GM10266 (cell line): ENCODE data around the gene UCN2.
"Not testable (repeated sequence)": the region's sequence is repeated elsewhere in the genome, so short reads cannot be mapped to it uniquely, and the experiment has no call there.

Experiments
- DNase-seq: peaks from one replicate; pipeline ENCODE4 v3.0.0; 2012; ENCODE audit errors: extremely low spot score
- TF ChIP-seq, protein P1 (sequence below): IDR thresholded peaks from 2 replicates; pipeline ENCODE4 v1.5.1; 2012; ENCODE audit warnings: mild to moderate bottlenecking, low read depth; ENCODE audit not compliant: control insufficient read depth, insufficient read depth; ENCODE audit errors: missing control alignments

Gene UCN2

DNA sequence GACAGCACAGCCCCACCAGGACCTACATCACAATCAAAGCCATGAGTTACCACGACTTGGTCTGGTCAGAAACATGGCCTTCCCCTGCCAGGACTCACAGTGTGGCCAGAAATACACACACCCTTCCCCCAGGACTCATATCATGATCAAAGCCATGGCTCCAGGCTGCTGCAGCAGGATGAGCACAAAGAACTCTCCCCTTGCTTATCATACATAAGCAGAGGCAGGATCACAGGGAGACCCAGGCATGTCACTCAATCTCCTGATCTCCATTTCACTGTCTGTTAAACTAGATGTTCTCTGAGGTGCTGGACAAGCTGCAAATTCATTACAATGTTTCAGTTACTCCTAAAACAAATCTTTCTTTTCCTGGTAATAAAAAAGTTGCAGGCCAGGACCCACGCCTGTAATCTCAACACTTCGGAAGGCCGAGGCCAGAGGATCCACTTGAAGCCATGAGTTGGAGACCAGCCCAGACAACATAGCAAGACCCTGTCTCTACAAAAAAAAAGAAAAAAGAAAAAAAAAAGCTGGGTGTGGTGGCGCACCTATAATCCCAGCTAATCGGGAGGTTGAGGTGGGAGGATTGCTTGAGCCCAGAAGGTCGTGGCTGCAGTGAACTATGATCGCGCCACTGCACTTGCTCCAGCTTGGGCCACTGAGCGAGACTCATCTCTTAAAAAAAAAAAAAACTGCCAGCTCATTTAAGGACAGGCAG lies 8.2 kb downstream of the UCN2 start:
- TF ChIP-seq, protein P1, sequence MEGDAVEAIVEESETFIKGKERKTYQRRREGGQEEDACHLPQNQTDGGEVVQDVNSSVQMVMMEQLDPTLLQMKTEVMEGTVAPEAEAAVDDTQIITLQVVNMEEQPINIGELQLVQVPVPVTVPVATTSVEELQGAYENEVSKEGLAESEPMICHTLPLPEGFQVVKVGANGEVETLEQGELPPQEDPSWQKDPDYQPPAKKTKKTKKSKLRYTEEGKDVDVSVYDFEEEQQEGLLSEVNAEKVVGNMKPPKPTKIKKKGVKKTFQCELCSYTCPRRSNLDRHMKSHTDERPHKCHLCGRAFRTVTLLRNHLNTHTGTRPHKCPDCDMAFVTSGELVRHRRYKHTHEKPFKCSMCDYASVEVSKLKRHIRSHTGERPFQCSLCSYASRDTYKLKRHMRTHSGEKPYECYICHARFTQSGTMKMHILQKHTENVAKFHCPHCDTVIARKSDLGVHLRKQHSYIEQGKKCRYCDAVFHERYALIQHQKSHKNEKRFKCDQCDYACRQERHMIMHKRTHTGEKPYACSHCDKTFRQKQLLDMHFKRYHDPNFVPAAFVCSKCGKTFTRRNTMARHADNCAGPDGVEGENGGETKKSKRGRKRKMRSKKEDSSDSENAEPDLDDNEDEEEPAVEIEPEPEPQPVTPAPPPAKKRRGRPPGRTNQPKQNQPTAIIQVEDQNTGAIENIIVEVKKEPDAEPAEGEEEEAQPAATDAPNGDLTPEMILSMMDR = no peak
- no peak for DNase-seq

DNA sequence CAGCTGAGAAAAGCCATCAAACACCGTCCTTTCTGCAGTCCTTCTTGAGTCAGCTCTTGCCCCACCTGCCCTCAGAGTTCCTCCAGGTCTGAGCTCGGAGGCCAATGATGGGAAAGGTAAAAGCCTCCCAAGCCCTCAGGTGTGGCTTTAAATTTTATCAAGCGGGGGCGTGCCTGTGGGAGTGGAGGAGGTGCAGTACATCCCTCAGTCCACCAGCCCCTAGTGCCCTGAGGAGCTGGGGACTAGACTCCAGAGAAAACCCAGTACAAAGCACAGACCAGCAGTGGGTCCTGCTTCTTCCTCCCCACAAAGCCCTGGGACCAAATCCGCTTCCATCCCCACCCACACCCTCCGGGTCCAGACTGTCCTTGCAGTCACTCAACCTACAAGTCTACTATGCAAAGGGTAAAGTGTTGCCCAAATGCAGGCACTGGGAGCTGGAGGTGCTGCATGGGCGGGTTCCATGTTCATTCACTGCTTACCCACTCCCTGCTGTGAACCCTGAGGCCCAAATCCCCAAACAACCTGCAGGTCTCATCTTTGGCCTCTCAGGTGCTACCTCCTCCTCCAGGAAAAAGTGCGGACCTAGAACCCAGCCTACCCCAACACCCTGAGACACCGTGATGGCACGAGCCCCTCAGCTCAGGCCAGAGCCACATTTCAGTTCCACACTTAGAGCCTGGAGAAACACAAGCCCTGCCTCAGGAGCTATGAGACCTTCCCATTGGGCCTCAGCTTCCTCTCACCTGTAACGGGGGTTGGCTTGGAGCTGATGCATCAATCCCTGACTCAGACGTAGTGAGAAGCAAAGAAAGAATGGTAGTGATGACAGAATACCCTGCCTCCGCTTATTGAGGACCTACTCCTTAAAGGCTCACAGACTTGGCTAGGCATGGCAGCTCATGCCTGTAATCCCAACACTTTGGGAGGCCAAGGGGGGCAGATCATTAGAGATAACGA lies 9.4 kb downstream of the UCN2 start:
- TF ChIP-seq, protein P1 = no peak
- no peak for DNase-seq

DNA sequence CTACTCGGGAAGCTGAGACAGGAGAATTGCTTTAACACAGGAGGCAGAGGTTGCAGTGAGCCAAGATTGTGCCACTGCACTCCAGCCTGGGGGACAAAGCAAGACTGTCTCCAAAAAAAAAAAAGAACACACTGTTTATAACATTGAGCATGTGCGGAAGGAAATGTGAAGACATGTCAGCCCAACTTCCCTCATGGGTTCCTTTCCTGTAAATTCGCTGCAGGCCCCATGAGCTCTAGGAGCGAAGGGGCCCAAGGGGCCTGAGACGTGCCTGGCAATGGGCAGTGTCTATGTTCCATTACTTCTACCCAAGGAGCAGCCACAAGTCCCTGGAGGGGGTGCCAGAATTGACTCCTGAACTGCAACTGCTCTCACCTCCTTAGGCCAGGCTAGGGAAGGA lies 10.2 kb downstream of the UCN2 start:
- DNase-seq = no peak
- TF ChIP-seq, protein P1 = no peak

DNA sequence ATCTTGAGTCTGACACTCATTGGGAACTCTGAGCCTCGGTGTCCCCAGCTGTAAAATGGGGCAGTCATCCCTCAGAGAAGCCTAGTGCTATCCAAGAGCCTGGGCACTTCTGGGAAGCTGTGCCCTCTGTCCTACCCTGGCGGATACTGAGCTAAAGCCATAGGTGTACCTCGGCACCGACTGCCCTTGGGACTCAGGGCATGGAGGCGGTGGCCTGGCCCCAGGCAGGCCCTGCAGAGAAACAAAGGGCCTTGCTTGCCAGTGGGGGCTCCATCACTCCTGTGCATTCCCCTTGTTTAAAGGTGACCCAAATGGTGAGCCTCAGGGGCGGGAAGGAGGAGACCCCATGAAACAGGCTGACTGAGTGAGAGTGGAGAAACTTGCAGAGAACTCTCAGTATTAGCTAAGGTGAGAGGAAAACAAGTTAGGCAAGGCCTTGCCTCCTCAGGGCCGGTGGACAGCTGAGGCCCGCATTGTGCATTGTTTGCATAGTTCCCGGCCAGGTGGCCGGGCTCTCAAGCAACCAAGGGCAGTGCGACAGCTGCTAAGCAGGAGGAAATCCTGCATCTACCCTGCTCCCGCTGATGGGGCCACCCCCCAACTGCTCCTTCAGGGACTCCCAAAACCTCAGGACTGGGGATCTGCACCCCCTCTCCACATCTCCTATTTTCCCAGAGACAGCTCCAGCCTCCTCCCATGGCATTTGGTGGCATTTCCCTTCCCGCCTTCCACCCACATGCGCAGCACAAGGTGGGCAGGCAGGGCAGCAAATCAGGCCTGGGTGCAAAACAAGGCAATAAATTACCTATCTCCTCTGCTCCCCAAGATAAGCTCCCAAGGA lies 11.2 kb downstream of the UCN2 start:
- TF ChIP-seq, protein P1 = no peak
- no peak for DNase-seq

DNA sequence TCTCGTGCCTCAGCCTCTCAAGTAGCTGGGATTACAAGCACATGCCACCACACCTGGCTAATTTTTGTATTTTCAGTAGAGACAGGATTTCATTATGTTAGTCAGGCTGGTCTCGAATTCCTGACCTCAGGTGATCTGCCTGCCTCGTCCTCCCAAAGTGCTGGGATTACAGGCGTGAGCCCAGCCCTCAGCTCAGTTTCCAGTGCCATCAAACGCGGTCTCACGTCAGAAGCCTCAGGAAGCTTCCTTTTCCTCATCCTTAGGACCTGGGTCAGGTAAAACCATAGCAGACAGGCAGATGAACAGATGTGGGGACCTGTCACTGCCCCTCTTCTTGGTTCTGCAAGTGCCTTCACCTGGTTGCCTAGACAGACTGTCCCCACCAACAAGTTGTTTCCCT lies 11.9 kb downstream of the UCN2 start:
- not testable (repeated sequence) for DNase-seq

DNA sequence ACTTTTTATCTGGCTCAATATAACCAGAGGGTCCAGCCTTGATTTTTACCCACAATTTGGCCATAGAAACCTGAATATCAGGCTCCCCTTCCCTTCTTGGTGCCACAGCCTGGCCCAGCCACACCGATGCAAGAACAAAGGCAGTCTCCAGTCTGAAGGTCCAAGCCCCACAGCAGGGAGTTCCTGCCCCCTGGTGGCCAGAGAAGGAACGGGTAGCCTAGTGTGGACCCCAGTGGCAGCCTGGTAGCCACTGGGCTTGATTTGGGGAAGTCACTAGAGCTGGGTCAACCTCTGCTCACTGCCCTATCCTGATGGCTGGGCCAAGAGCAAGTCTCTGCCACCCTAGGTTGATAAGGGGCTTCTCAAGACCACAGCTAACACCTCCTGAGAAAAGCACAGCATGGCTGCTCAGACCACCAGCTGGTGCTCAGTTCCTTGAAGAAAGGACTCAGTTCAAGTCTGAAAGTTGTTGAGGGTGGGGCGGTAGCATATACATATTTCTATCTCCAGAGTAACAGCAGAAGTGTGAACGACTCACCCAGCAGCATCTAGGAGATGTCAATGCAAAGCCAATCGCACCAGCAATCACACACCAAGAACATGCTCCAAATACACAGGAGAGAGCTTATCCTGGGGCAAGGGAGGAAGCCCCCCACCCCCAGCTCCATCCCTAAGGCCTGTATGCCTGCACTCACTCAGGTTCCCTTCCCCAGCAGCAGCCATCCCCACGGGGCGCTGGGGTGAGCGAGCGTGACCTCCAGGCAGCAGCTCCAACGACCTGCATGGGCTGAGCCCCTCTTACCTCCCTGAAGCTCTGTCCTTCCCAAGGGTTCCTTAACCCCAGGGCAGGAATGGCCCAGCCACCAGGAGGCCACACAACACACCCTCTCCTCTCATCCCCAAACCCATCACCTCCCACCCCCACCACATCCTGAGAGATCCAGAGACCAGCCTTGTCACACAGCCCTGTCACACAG lies 14.6 kb downstream of the UCN2 start:
- TF ChIP-seq, protein P1 = peak; percentile 92
- DNase-seq = peak; percentile 71

DNA sequence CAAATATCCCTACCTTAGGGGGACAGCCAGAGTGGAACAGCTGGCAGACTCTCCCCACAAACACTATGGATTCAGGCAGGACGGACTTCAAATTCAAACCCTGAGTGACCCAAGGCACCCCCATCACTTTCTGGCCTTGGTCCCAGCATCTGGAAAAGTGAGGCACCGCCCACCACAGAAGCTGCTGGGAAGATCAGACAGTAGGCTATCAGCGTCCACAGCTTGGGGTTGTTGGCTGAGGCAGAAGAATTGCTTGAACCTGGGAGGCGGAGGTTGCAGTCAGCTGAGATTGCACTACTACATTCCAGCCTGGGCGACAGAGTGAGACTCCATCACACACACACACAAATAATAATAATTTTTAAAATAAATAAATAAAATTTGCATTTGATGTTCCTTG lies 15.5 kb downstream of the UCN2 start:
- no peak for DNase-seq
- TF ChIP-seq, protein P1 = no peak
